Measurements from ENCODE around the gene CCDC9. TPM values are rescaled to one million over a fixed set of nuclear protein-coding genes. Genes with fewer than 3 reads are reported as not detected.
A peak's percentile ranks its signal among the peaks of the same experiment; 100 is the strongest.

Gene CCDC9
- total RNA-seq, 1 donor from 2014 or later, result 3.4 TPM

- DNase-seq (ENCODE audit: low spot score), result peak; percentile 100
- peak overlapping the region; percentile 97 for H3K27ac Mint-ChIP-seq
- Histone ChIP-seq H3K9me3 (ENCODE audit: low read depth) (no peaks in the 10 kb centered on the region), H3K79me2 (ENCODE audit: low read depth) (peaks cover 19% of the 10 kb centered on the region), H3K4me2 (peak overlapping the region; percentile 90), H4K20me1 (ENCODE audit: low read depth) (peaks cover 25% of the 10 kb centered on the region), H3K27me3 (no peaks in the 10 kb centered on the region), H3K4me3 (peak overlapping the region; percentile 78), H3K9ac (no peak overlapping the region), H3K27ac (peak overlapping the region; percentile 64), H2AFZ (replicated peaks) (no peak overlapping the region), H3K4me1 (peaks cover 9% of the 10 kb centered on the region), H3F3A (ENCODE audit: low read depth) (peaks cover 21% of the 10 kb centered on the region), H3K36me3 (no peaks in the 10 kb centered on the region)
- H3K36me3 Mint-ChIP-seq, result peaks cover 28% of the 10 kb centered on the region
- no peaks in the 10 kb centered on the region for H3K9me3 Mint-ChIP-seq
- TF ChIP-seq, protein P1, sequence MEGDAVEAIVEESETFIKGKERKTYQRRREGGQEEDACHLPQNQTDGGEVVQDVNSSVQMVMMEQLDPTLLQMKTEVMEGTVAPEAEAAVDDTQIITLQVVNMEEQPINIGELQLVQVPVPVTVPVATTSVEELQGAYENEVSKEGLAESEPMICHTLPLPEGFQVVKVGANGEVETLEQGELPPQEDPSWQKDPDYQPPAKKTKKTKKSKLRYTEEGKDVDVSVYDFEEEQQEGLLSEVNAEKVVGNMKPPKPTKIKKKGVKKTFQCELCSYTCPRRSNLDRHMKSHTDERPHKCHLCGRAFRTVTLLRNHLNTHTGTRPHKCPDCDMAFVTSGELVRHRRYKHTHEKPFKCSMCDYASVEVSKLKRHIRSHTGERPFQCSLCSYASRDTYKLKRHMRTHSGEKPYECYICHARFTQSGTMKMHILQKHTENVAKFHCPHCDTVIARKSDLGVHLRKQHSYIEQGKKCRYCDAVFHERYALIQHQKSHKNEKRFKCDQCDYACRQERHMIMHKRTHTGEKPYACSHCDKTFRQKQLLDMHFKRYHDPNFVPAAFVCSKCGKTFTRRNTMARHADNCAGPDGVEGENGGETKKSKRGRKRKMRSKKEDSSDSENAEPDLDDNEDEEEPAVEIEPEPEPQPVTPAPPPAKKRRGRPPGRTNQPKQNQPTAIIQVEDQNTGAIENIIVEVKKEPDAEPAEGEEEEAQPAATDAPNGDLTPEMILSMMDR (IDR thresholded peaks at IDR 0.05), result no peak
- TF ChIP-seq EZH2phosphoT487 (IDR thresholded peaks at IDR 0.05) (no peak), EZH2 (IDR thresholded peaks at IDR 0.05) (no peak)
- H3K27me3 Mint-ChIP-seq (ENCODE audit: insufficient read depth, low read depth), result peaks cover 11% of the 10 kb centered on the region
- peaks cover 26% of the 10 kb centered on the region for H3K4me1 Mint-ChIP-seq
- peak overlapping the region; percentile 91 for H3K4me3 Mint-ChIP-seq
Measured at GRCh38 chr19:47256693-47257410, 527 bp downstream of the CCDC9 start.

DNA sequence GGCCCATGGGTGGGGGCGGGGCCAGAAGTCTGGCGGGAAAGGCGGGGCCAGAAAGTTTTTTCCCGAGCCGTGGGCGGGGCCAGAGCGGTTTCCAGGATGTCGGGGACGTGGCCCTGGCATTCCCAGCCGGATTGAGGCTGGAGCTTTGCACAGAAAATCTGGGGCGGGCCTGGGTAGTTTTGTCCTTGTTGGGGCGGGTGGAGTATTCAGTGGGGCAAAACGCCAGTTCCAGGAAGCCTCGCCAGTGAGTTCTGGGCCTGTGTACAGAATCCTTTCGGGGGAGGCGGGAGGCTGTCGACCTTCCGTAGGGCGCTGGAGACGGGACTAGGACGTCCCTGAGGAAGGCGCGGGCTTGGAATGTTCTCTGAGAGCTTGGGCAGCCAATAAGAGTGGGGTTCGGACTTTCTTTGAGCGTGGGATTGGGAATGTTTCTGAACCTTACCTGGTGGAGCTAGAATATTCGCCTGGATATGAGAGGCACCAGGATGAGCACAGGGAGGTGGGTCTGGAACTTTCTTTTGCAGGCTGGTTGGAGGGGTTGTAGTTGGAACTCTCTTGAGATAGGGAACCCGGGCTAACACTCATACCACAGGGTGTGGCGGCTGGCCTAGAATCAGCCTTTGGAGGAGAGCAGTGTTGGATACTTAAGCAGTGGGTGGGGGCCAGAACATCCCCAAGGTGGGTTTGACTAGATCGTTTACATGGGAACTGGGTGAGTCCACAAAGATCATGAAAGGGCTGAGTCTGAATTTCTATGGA is 1.3 kb downstream of the CCDC9 start:
- peak overlapping the region; percentile 97 for H3K27ac Mint-ChIP-seq
- Histone ChIP-seq H3K4me1 (peaks cover 9% of the 10 kb centered on the region), H3K79me2 (ENCODE audit: low read depth) (peaks cover 19% of the 10 kb centered on the region), H3K9ac (peak overlapping the region; percentile 56), H3K4me2 (peak overlapping the region; percentile 90), H2AFZ (replicated peaks) (peak overlapping the region; percentile 58), H3F3A (ENCODE audit: low read depth) (peaks cover 21% of the 10 kb centered on the region), H3K27me3 (no peaks in the 10 kb centered on the region), H3K27ac (peak overlapping the region; percentile 59), H3K9me3 (ENCODE audit: low read depth) (no peaks in the 10 kb centered on the region), H3K4me3 (peak overlapping the region; percentile 72), H3K36me3 (no peaks in the 10 kb centered on the region), H4K20me1 (ENCODE audit: low read depth) (peaks cover 25% of the 10 kb centered on the region)
- H3K4me3 Mint-ChIP-seq, result peak overlapping the region; percentile 91
- TF ChIP-seq, protein P1 (IDR thresholded peaks at IDR 0.05), result no peak
- no peak for TF ChIP-seq EZH2phosphoT487 (IDR thresholded peaks at IDR 0.05)
- TF ChIP-seq EZH2 (IDR thresholded peaks at IDR 0.05), result no peak
- no peaks in the 10 kb centered on the region for H3K9me3 Mint-ChIP-seq
- H3K4me1 Mint-ChIP-seq, result peaks cover 26% of the 10 kb centered on the region
- peaks cover 31% of the 10 kb centered on the region for H3K36me3 Mint-ChIP-seq
- no peak for DNase-seq (ENCODE audit: low spot score)
- peaks cover 11% of the 10 kb centered on the region for H3K27me3 Mint-ChIP-seq (ENCODE audit: insufficient read depth, low read depth)

DNA sequence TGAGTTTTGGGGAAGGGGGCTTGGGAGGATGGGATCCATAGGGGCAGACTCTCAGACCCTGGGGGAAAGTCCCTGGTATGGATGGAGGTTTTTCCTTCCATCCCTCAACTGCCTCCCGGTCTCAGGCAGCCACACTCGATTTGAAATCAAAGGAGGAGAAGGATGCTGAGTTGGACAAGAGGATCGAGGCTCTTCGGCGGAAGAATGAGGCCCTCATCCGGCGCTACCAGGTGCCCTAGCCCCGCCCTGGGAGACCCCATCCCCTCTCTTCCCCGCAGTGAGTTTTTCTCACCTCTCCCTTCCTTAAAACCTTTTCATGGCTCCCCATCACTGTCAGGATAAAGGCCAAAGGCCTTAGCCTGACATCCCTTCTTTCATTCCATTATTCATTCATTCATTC is 2.1 kb downstream of the CCDC9 start:
- H3K4me2 ChIP-seq, result peak overlapping the region; percentile 90
- H3K4me1 ChIP-seq, result peaks cover 9% of the 10 kb centered on the region
- H3K9ac ChIP-seq, result peak overlapping the region; percentile 56
- H3K27me3 ChIP-seq, result no peaks in the 10 kb centered on the region
- TF ChIP-seq EZH2phosphoT487 (IDR thresholded peaks at IDR 0.05), result no peak
- no peak for TF ChIP-seq EZH2 (IDR thresholded peaks at IDR 0.05)
- TF ChIP-seq, protein P1 (IDR thresholded peaks at IDR 0.05), result no peak
- peaks cover 31% of the 10 kb centered on the region for H3K36me3 Mint-ChIP-seq
- H3F3A ChIP-seq (ENCODE audit: low read depth), result peaks cover 21% of the 10 kb centered on the region
- peaks cover 25% of the 10 kb centered on the region for H4K20me1 ChIP-seq (ENCODE audit: low read depth)
- no peak for DNase-seq (ENCODE audit: low spot score)
- H3K36me3 ChIP-seq, result no peaks in the 10 kb centered on the region
- H3K4me3 Mint-ChIP-seq, result peak overlapping the region; percentile 91
- peaks cover 19% of the 10 kb centered on the region for H3K79me2 ChIP-seq (ENCODE audit: low read depth)
- peaks cover 24% of the 10 kb centered on the region for H3K4me1 Mint-ChIP-seq
- H3K9me3 Mint-ChIP-seq, result no peaks in the 10 kb centered on the region
- H2AFZ ChIP-seq (replicated peaks), result no peak overlapping the region
- peaks cover 11% of the 10 kb centered on the region for H3K27me3 Mint-ChIP-seq (ENCODE audit: insufficient read depth, low read depth)
- H3K9me3 ChIP-seq (ENCODE audit: low read depth), result no peaks in the 10 kb centered on the region
- no peak overlapping the region for H3K27ac ChIP-seq
- no peak overlapping the region for H3K27ac Mint-ChIP-seq
- peak overlapping the region; percentile 72 for H3K4me3 ChIP-seq

Measured in neural progenitor cell (in vitro differentiated cells).